ENCODE results near the gene COL2A1.

COL2A1 gene

GRCh38 chr12:47983541-47984115, 20.6 kb downstream of the COL2A1 start:
- H3K27ac Mint-ChIP-seq: no peak overlapping the region
- peaks cover 19% of the 10 kb centered on the region for H3K4me1 Mint-ChIP-seq
- no peak for DNase-seq
- H3K4me3 Mint-ChIP-seq: no peak overlapping the region
- H3K27me3 Mint-ChIP-seq (ENCODE audit: low read depth, poor library complexity): no peaks in the 10 kb centered on the region
- H3K36me3 Mint-ChIP-seq (ENCODE audit: low read depth): peaks cover 64% of the 10 kb centered on the region
- no peaks in the 10 kb centered on the region for H3K9me3 Mint-ChIP-seq
- TF ChIP-seq CTCF (IDR thresholded peaks at IDR 0.05): no peak

GRCh38 chr12:47982770-47983169, 21.5 kb downstream of the COL2A1 start:
- no peak for TF ChIP-seq CTCF (IDR thresholded peaks at IDR 0.05)
- peaks cover 59% of the 10 kb centered on the region for H3K36me3 Mint-ChIP-seq (ENCODE audit: low read depth)
- no peak overlapping the region for H3K27ac Mint-ChIP-seq
- H3K4me3 Mint-ChIP-seq: no peak overlapping the region
- H3K9me3 Mint-ChIP-seq: no peaks in the 10 kb centered on the region
- no peak for DNase-seq
- no peaks in the 10 kb centered on the region for H3K27me3 Mint-ChIP-seq (ENCODE audit: low read depth, poor library complexity)
- H3K4me1 Mint-ChIP-seq: peaks cover 11% of the 10 kb centered on the region

GRCh38 chr12:47982311-47982710, 22.0 kb downstream of the COL2A1 start:
- H3K36me3 Mint-ChIP-seq (ENCODE audit: low read depth): peaks cover 59% of the 10 kb centered on the region
- H3K9me3 Mint-ChIP-seq: no peaks in the 10 kb centered on the region
- H3K4me3 Mint-ChIP-seq: no peak overlapping the region
- TF ChIP-seq CTCF (IDR thresholded peaks at IDR 0.05): no peak
- peaks cover 6% of the 10 kb centered on the region for H3K4me1 Mint-ChIP-seq
- no peaks in the 10 kb centered on the region for H3K27me3 Mint-ChIP-seq (ENCODE audit: low read depth, poor library complexity)
- H3K27ac Mint-ChIP-seq: no peak overlapping the region
- no peak for DNase-seq

GRCh38 chr12:47981496-47982260, 22.6 kb downstream of the COL2A1 start:
- H3K27me3 Mint-ChIP-seq (ENCODE audit: low read depth, poor library complexity): no peaks in the 10 kb centered on the region
- TF ChIP-seq CTCF (IDR thresholded peaks at IDR 0.05): no peak

GRCh38 chr12:47980779-47981495, 23.3 kb downstream of the COL2A1 start:
- H3K27me3 Mint-ChIP-seq (ENCODE audit: low read depth, poor library complexity): no peaks in the 10 kb centered on the region
- H3K36me3 Mint-ChIP-seq (ENCODE audit: low read depth): peaks cover 56% of the 10 kb centered on the region
- no peak overlapping the region for H3K4me3 Mint-ChIP-seq
- no peaks in the 10 kb centered on the region for H3K9me3 Mint-ChIP-seq
- no peak for DNase-seq
- no peak overlapping the region for H3K27ac Mint-ChIP-seq
- TF ChIP-seq CTCF (IDR thresholded peaks at IDR 0.05): no peak
- H3K4me1 Mint-ChIP-seq: no peaks in the 10 kb centered on the region

More at GRCh38 chr12:47981496-47982260, 22.6 kb downstream of the COL2A1 start:
- Mint-ChIP-seq H3K4me1 (no peaks in the 10 kb centered on the region), H3K9me3 (no peaks in the 10 kb centered on the region), H3K27ac (no peak overlapping the region), H3K4me3 (no peak overlapping the region), H3K36me3 (ENCODE audit: low read depth) (peaks cover 56% of the 10 kb centered on the region)
- DNase-seq: no peak
